Type B pancreatic cell (in vitro differentiated cells): Measurements from ENCODE around the gene TFAM. TPM values are rescaled to one million over a fixed set of nuclear protein-coding genes. Genes with fewer than 3 reads are reported as not detected.

Experiments
- DNase-seq: peaks from one replicate; pipeline ENCODE4 v3.0.0; 2021; ENCODE audit warnings: mixed read lengths; ENCODE audit not compliant: unreplicated experiment; ENCODE audit errors: extremely low spot score
- H3K27ac Mint-ChIP-seq: 2 replicates; pipeline ENCODE4 v1.8.0; 2021; ENCODE audit warnings: mild to moderate bottlenecking, mixed read lengths
- H3K27me3 Mint-ChIP-seq: 2 replicates; pipeline ENCODE4 v1.8.0; 2021; ENCODE audit warnings: mixed read lengths
- H3K36me3 Mint-ChIP-seq: 2 replicates; pipeline ENCODE4 v1.8.0; 2021; ENCODE audit warnings: mixed read lengths
- H3K4me1 Mint-ChIP-seq: one replicate; pipeline ENCODE4 v1.8.0; 2021; ENCODE audit warnings: mixed read lengths; ENCODE audit not compliant: unreplicated experiment
- H3K4me3 Mint-ChIP-seq: 2 replicates; pipeline ENCODE4 v1.8.0; 2021; ENCODE audit warnings: mild to moderate bottlenecking, mixed read lengths
- H3K9me3 Mint-ChIP-seq: 2 replicates; pipeline ENCODE4 v1.8.0; 2021; ENCODE audit warnings: mixed read lengths
- total RNA-seq: library from RNA; stranded (reverse); gene quantifications from 2 replicates; pipeline ENCODE4 v1.2.1, GENCODE V29; 2021; ENCODE audit warnings: low replicate concordance
- TF ChIP-seq, protein P1 (sequence below): fragments of 200-600 bp; sonication (generic); conservative IDR thresholded peaks from 2 replicates; pipeline ENCODE4 v1.5.0; 2021; ENCODE audit warnings: antibody characterized with exemption, mild to moderate bottlenecking

Gene TFAM
- total RNA-seq, 1 donor from 2014 or later: 64.8 TPM

DNA sequence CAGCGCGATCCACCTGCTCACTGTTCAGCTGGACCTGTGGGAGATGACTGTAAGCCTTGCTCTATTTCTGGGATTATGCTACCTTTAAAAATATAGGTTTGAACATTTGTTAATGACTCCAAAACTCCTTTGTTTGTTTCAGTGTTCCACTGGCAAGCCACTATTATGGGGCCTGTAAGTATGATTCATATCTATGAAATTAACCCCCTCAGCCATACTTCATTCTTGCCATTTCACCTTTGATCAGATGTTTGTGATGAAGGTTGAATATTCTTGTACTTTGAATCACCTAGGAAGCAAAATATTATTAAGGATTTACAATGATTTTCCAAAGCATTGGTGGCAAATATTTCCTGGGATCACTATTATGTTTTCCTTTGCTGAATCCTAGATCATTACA lies 23.9 kb upstream of the TFAM start:
- Mint-ChIP-seq H3K27ac (peak overlapping the region; percentile 91), H3K9me3 (no peaks in the 10 kb centered on the region), H3K27me3 (no peaks in the 10 kb centered on the region), H3K4me3 (peak overlapping the region; percentile 62), H3K36me3 (peaks cover 25% of the 10 kb centered on the region), H3K4me1 (peaks cover 20% of the 10 kb centered on the region)
- DNase-seq: no peak
- TF ChIP-seq, protein P1, sequence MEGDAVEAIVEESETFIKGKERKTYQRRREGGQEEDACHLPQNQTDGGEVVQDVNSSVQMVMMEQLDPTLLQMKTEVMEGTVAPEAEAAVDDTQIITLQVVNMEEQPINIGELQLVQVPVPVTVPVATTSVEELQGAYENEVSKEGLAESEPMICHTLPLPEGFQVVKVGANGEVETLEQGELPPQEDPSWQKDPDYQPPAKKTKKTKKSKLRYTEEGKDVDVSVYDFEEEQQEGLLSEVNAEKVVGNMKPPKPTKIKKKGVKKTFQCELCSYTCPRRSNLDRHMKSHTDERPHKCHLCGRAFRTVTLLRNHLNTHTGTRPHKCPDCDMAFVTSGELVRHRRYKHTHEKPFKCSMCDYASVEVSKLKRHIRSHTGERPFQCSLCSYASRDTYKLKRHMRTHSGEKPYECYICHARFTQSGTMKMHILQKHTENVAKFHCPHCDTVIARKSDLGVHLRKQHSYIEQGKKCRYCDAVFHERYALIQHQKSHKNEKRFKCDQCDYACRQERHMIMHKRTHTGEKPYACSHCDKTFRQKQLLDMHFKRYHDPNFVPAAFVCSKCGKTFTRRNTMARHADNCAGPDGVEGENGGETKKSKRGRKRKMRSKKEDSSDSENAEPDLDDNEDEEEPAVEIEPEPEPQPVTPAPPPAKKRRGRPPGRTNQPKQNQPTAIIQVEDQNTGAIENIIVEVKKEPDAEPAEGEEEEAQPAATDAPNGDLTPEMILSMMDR: no peak

DNA sequence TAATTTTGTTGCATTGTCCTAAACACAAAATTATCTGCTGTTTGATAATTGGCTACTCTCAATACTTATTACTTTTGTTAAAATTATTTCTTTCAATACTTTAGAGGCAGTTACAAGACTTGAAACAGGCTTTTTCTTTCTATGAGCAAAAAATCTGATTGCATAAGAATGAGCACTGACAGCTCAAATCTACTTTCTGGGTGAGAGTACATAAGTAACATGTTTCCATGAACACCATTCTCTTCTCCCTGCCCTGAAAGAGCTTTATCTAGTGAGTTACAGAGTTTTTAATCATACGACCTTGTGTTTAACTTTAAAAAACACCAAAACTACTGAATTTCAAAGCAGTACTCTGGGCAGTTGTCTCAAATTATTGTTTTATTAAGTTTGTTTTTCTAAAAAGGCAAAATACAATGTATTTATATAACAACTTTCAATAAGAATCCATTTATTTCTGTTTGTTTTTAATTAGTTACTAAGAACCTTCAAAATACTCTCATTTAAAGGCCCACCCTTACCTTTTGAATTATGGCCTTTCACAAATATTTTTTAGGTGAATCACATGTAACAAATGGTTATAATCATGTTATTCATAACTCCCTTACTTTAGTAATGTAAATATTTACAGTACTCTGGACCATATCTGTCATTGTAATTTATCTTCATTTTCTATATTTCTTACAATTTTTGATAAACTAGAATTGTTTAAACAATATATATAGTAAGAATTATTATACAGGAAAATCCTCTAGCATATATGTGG lies 23.0 kb upstream of the TFAM start:
- no peak for DNase-seq
- TF ChIP-seq, protein P1: no peak
- H3K27me3 Mint-ChIP-seq: no peaks in the 10 kb centered on the region
- H3K9me3 Mint-ChIP-seq: no peaks in the 10 kb centered on the region
- peaks cover 25% of the 10 kb centered on the region for H3K36me3 Mint-ChIP-seq
- H3K4me3 Mint-ChIP-seq: no peak overlapping the region
- peaks cover 14% of the 10 kb centered on the region for H3K4me1 Mint-ChIP-seq
- peak overlapping the region; percentile 76 for H3K27ac Mint-ChIP-seq

DNA sequence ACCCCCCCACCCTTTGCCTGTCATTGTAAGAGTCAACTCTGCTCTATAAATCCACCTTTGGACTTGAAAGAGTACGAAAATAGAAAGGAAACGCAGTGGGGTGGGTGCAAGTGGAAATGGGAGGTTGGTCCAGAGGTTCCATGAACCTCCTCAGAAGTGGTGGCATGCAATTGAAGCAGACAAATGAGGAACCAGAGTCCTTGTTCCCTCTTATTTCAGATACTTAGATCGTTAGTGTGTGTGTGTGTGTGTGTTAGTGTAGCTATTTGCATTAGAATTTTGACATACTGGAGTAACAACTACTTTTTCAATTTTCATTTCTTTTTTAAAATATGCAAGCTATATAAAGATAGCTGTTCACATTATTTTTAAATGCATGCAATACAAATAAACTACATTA lies 18.1 kb upstream of the TFAM start:
- Mint-ChIP-seq H3K27ac (no peak overlapping the region), H3K27me3 (no peaks in the 10 kb centered on the region), H3K36me3 (peaks cover 19% of the 10 kb centered on the region), H3K4me3 (no peak overlapping the region), H3K4me1 (no peaks in the 10 kb centered on the region), H3K9me3 (no peaks in the 10 kb centered on the region)
- TF ChIP-seq, protein P1: no peak
- no peak for DNase-seq

DNA sequence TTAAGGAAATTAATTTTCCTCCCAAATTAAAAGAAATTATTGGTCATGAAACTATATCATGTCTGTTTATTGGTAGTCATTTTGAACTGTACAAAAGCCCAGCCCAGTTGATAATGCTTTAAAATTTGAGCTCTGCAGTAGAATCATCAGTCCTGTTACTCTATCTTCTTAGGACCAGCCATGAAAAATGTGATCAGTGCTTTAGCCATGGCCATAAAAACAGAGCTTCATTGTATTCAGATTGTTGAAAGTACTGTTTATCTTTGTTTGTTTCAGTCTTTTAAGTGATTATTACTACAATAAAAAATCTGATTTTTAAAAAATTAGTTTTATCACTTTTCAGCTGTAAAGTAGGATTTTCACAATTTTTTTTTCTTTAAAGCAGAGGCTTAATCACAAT lies 13.7 kb upstream of the TFAM start:
- Mint-ChIP-seq H3K4me1 (peaks cover 6% of the 10 kb centered on the region), H3K27me3 (no peaks in the 10 kb centered on the region), H3K9me3 (no peaks in the 10 kb centered on the region), H3K27ac (no peak overlapping the region), H3K4me3 (no peak overlapping the region), H3K36me3 (peaks cover 5% of the 10 kb centered on the region)
- TF ChIP-seq, protein P1: no peak
- DNase-seq: no peak

DNA sequence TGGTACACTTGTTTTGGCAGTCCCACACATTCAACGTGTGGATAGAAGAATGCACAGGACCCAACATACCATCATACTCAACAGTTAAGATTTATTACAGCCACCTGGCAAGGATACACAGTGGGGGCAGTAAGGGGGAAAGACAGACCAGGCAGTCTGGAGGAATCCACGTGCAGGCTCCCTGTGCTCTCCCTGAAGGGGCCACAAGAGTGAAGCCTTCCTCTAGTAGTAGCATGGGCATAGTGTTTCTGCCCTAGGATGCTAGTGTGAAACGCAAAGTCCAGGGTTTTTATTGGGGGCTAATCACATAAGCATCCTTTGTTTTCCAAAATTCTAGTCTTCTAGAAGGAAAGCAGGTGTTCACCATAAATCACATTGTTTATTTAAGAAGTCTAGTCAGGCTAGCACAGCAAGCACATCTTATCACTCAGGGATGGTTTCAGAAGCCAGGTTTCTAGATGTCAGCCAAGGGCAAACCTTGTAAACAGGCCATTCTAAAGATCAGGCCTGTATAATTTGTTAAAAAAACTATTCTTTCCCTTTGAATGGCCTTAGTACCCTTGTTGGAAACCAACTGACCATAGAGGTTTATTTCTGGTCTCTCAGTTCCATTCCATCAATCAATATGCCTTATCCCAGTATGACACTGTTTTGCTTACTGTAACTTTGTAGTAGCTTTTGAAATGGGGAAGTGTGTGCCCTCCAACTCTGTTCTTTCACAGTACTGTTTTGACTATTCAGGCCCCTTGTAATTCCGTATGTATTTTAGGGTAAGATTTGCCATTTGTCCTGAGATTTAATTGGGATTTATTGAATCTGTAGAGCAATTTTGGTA lies 12.4 kb upstream of the TFAM start:
- peaks cover 6% of the 10 kb centered on the region for H3K4me1 Mint-ChIP-seq
- no peaks in the 10 kb centered on the region for H3K27me3 Mint-ChIP-seq
- no peak overlapping the region for H3K27ac Mint-ChIP-seq
- no peaks in the 10 kb centered on the region for H3K9me3 Mint-ChIP-seq
- no peak for DNase-seq
- no peak overlapping the region for H3K4me3 Mint-ChIP-seq
- TF ChIP-seq, protein P1: no peak
- H3K36me3 Mint-ChIP-seq: peaks cover 5% of the 10 kb centered on the region
